Endothelial cell (in vitro differentiated cells): ENCODE measurements around the gene GSTT4. TPM values are rescaled to one million over a fixed set of nuclear protein-coding genes. Genes with fewer than 3 reads are reported as not detected.
"Not testable (repeated sequence)": the region's sequence is repeated elsewhere in the genome, so short reads cannot be mapped to it uniquely, and the experiment has no call there.

ENCODE experiments used
- DNase-seq: peaks from one replicate; pipeline ENCODE4 v3.0.0; 2021; ENCODE audit warnings: low spot score
- H3K27ac Mint-ChIP-seq: one replicate; pipeline ENCODE4 v1.8.0; 2021; ENCODE audit warnings: mixed read lengths, inconsistent platforms; ENCODE audit not compliant: unreplicated experiment
- H3K27me3 Mint-ChIP-seq: one replicate; pipeline ENCODE4 v1.8.0; 2021; ENCODE audit warnings: mild to moderate bottlenecking, moderate library complexity, mixed read lengths, inconsistent platforms; ENCODE audit not compliant: unreplicated experiment
- H3K36me3 Mint-ChIP-seq: one replicate; pipeline ENCODE4 v1.8.0; 2021; ENCODE audit warnings: mild to moderate bottlenecking, low read depth, mixed read lengths, inconsistent platforms; ENCODE audit not compliant: unreplicated experiment
- H3K4me1 Mint-ChIP-seq: one replicate; pipeline ENCODE4 v1.8.0; 2021; ENCODE audit warnings: mild to moderate bottlenecking, mixed read lengths, inconsistent platforms; ENCODE audit not compliant: unreplicated experiment
- H3K4me3 Mint-ChIP-seq: one replicate; pipeline ENCODE4 v1.8.0; 2021; ENCODE audit warnings: mild to moderate bottlenecking, mixed read lengths, inconsistent platforms; ENCODE audit not compliant: unreplicated experiment
- H3K9me3 Mint-ChIP-seq: one replicate; pipeline ENCODE4 v1.8.0; 2021; ENCODE audit warnings: mixed read lengths, inconsistent platforms; ENCODE audit not compliant: unreplicated experiment
- total RNA-seq: library from RNA; stranded (reverse); fragmentation: NEBNext Ultra II Directional; extraction: Animal tissue kit (Norgen Biotek cat#: 25700); gene quantifications from one replicate; pipeline ENCODE4 v1.2.1, GENCODE V29; 2021; ENCODE audit not compliant: unreplicated experiment
- TF ChIP-seq, protein P1 (sequence below): fragments of 200-600 bp; sonication (generic); IDR thresholded peaks from one replicate; pipeline ENCODE4 v1.5.0; 2021; ENCODE audit warnings: antibody characterized with exemption; ENCODE audit not compliant: unreplicated experiment

GSTT4 gene
- total RNA-seq, 1 donor from 2014 or later, result not detected

DNA sequence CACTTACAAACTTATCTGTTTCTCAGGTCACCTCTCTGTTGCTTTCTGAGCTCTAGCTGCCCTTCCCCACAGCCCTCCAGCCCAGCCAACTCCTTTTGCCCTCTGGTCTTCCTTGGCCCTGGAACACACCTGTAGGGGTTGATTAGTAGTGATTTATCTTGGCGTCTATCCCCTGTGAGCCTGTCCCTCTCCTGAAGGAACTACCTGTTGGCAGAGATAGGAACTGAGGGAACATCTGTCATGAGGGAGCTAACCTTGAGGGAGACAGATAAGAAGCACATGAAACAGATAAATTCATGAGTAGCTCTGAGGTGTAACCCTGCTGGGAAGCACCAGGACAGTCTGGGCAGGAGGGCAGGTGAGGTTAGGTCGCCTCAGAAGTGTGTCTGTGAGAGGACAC is 44.7 kb upstream of the GSTT4 start:
- DNase-seq, result no peak
- H3K27me3 Mint-ChIP-seq, result peaks cover 4% of the 10 kb centered on the region
- no peaks in the 10 kb centered on the region for H3K4me1 Mint-ChIP-seq
- TF ChIP-seq, protein P1, sequence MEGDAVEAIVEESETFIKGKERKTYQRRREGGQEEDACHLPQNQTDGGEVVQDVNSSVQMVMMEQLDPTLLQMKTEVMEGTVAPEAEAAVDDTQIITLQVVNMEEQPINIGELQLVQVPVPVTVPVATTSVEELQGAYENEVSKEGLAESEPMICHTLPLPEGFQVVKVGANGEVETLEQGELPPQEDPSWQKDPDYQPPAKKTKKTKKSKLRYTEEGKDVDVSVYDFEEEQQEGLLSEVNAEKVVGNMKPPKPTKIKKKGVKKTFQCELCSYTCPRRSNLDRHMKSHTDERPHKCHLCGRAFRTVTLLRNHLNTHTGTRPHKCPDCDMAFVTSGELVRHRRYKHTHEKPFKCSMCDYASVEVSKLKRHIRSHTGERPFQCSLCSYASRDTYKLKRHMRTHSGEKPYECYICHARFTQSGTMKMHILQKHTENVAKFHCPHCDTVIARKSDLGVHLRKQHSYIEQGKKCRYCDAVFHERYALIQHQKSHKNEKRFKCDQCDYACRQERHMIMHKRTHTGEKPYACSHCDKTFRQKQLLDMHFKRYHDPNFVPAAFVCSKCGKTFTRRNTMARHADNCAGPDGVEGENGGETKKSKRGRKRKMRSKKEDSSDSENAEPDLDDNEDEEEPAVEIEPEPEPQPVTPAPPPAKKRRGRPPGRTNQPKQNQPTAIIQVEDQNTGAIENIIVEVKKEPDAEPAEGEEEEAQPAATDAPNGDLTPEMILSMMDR, result no peak
- H3K27ac Mint-ChIP-seq, result no peak overlapping the region
- H3K9me3 Mint-ChIP-seq, result no peaks in the 10 kb centered on the region
- peak overlapping the region; percentile 23 for H3K4me3 Mint-ChIP-seq
- H3K36me3 Mint-ChIP-seq, result peaks cover 28% of the 10 kb centered on the region

DNA sequence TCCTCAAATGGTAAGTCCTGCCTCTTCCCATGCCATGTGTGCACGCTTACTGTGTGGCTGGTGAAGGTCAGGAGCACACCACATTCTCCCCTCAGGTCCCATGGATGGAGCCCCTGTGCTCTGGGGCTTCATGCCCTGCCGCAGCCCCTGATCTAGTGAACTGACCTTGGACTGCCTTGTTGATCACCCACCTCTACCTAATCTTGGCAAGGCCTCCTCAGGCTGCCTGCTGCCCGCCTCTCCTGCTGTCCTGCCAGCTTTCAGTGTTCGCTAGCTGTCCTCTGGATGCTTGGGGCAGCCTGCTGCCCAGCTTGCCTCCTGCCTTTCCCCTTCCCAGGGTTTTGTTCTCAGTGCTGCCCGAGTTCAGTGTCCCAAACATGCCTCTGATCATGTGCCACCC is 44.0 kb upstream of the GSTT4 start:
- no peaks in the 10 kb centered on the region for H3K4me1 Mint-ChIP-seq
- no peaks in the 10 kb centered on the region for H3K9me3 Mint-ChIP-seq
- H3K27me3 Mint-ChIP-seq, result peaks cover 4% of the 10 kb centered on the region
- no peak overlapping the region for H3K27ac Mint-ChIP-seq
- H3K36me3 Mint-ChIP-seq, result peaks cover 28% of the 10 kb centered on the region
- TF ChIP-seq, protein P1, result no peak
- H3K4me3 Mint-ChIP-seq, result peak overlapping the region; percentile 23
- DNase-seq, result no peak

DNA sequence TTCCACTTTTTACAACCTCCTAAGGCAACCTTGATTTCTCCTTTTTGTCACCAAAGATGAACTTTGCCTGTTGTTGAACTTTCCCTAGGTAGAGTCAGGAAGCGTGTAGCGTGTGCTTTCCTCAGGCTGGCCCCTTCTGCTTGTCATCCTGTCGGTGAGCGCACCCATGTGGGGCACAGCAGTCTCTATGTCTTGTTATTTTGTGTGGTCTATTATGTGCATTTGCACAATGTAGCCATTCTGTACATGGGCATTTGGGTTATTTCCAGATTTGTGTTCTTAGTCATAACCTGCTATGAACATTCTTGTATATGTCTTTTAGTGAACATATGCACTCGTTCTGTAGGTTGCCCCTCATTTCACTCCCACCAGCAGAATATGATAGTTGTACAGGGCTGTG is 40.8 kb upstream of the GSTT4 start:
- H3K27ac Mint-ChIP-seq, result no peak overlapping the region

DNA sequence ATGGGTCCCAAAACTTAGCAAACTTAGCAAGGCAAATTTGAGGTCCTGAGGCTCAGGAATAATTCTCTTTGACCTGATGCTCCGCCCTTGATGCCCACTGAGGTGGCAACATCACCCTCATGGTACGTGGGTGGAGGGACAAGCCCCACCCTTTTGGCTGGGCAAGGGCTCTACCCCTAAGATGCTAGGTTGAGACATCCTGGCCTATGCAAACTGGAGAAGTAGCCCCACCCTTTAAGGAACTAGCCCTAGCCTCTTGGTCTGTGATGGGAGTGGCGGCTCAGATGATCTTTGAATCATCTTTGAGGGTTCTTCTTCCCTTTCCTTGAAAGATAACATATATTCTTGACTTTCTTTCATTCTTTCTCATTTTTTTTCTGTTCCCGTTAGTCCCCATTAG is 38.7 kb upstream of the GSTT4 start:
- no peak for DNase-seq
- Mint-ChIP-seq H3K27me3 (peaks cover 1% of the 10 kb centered on the region), H3K27ac (no peak overlapping the region), H3K9me3 (no peaks in the 10 kb centered on the region), H3K4me1 (no peaks in the 10 kb centered on the region), H3K4me3 (no peak overlapping the region), H3K36me3 (peaks cover 14% of the 10 kb centered on the region)
- TF ChIP-seq, protein P1, result no peak

More for the DNA sequence above, 40.8 kb upstream of the GSTT4 start:
- TF ChIP-seq, protein P1, result no peak
- Mint-ChIP-seq H3K4me1 (no peaks in the 10 kb centered on the region), H3K9me3 (no peaks in the 10 kb centered on the region), H3K4me3 (no peak overlapping the region), H3K27me3 (peaks cover 3% of the 10 kb centered on the region), H3K36me3 (peaks cover 28% of the 10 kb centered on the region)
- DNase-seq, result no peak

DNA sequence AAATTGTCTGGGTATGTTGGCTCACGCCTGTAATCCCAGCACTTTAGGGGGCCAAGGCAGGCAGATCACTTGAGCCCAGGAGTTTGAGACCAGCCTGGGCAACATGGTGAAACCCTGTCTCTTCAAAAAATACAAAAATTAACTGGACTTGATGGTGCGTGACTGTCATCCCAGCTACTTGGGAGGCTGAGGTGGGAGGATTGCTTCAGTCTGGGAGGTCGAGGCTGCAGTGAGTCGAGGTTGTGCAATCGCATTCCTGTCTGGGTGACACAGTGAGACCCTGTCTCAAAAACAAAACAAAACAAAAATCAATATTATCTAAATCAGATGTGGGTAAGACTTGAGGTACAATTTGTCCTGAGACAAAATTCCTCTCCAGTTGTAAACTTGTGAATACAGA is 38.2 kb upstream of the GSTT4 start:
- not testable (repeated sequence) for H3K27ac Mint-ChIP-seq, DNase-seq, H3K4me3 Mint-ChIP-seq, H3K27me3 Mint-ChIP-seq, H3K9me3 Mint-ChIP-seq, H3K4me1 Mint-ChIP-seq
- H3K36me3 Mint-ChIP-seq, result peaks cover 19% of the 10 kb centered on the region

DNA sequence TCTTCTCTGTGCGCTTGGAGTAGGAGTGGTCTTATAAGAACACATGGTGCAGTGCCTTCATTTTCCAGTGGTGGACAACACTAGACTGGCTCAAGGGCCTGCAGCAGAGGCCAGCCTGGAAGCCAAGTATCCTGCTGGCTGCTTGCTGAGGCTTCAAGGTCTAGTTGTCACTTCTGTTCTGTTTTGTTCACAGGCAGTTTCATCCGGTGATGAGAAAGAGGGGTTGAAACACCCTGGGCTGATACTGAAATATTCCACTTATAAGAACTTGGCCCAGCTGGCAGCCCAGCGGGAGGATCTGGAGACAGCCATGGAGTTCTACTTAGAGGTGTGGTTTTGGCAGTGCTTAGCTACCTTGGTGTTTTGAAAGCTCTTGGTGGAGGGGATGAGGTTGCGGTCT is 35.7 kb upstream of the GSTT4 start:
- TF ChIP-seq, protein P1, result no peak
- H3K4me1 Mint-ChIP-seq, result peaks cover 7% of the 10 kb centered on the region
- no peaks in the 10 kb centered on the region for H3K9me3 Mint-ChIP-seq
- no peak for DNase-seq
- no peak overlapping the region for H3K27ac Mint-ChIP-seq
- peaks cover 34% of the 10 kb centered on the region for H3K36me3 Mint-ChIP-seq
- H3K4me3 Mint-ChIP-seq, result no peak overlapping the region
- H3K27me3 Mint-ChIP-seq, result peaks cover 3% of the 10 kb centered on the region
